Kidney epithelial cell (primary cell): Measurements from ENCODE around the gene UTS2B. TPM values are rescaled to one million over a fixed set of nuclear protein-coding genes. Genes with fewer than 3 reads are reported as not detected.
A peak's percentile ranks its signal among the peaks of the same experiment; 100 is the strongest.

ENCODE experiments used
- DNase-seq: peaks from one replicate; pipeline ENCODE4 v3.0.0-alpha.2; 2010; ENCODE audit warnings: low read depth
- H3K27me3 ChIP-seq: 2 replicates; pipeline ENCODE4 v1.6.0; 2011; ENCODE audit warnings: low read length; ENCODE audit not compliant: control insufficient read depth, insufficient read depth
- H3K36me3 ChIP-seq: 2 replicates; pipeline ENCODE4 v1.5.1; 2011; ENCODE audit warnings: low read length; ENCODE audit not compliant: control insufficient read depth, insufficient read depth
- H3K4me3 ChIP-seq: 2 replicates; pipeline ENCODE4 v1.5.1; 2011; ENCODE audit warnings: low read depth, mild to moderate bottlenecking, control low read depth, low read length
- total RNA-seq: library from RNA; depleted of rRNA; stranded (reverse); fragments of >200 nt; gene quantifications from 2 replicates; pipeline ENCODE4 v1.2.3, GENCODE V29; 2015
- TF ChIP-seq, protein P1 (sequence below): IDR thresholded peaks from 2 replicates; pipeline ENCODE4 v1.5.1; 2011; ENCODE audit warnings: mild to moderate bottlenecking, moderate library complexity, low read length, control low read depth, inconsistent platforms; ENCODE audit not compliant: insufficient read depth, poor library complexity, severe bottlenecking

UTS2B gene
- total RNA-seq = 0.46 and 2.5 TPM in 2 replicates

GRCh38 chr3:191329654-191330529 is at the start of gene UTS2B:
Gene UTS2B, minus strand, starts transcription at chr3:191330526. Its CDS starts 48,337 bp downstream, at chr3:191282189.
- H3K36me3 ChIP-seq = no peaks in the 10 kb centered on the region
- no peaks in the 10 kb centered on the region for H3K27me3 ChIP-seq
- DNase-seq = no peak
- H3K4me3 ChIP-seq = peak within 1 kb of the TSS; percentile 74
- TF ChIP-seq, protein P1, sequence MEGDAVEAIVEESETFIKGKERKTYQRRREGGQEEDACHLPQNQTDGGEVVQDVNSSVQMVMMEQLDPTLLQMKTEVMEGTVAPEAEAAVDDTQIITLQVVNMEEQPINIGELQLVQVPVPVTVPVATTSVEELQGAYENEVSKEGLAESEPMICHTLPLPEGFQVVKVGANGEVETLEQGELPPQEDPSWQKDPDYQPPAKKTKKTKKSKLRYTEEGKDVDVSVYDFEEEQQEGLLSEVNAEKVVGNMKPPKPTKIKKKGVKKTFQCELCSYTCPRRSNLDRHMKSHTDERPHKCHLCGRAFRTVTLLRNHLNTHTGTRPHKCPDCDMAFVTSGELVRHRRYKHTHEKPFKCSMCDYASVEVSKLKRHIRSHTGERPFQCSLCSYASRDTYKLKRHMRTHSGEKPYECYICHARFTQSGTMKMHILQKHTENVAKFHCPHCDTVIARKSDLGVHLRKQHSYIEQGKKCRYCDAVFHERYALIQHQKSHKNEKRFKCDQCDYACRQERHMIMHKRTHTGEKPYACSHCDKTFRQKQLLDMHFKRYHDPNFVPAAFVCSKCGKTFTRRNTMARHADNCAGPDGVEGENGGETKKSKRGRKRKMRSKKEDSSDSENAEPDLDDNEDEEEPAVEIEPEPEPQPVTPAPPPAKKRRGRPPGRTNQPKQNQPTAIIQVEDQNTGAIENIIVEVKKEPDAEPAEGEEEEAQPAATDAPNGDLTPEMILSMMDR = no peak

DNA sequence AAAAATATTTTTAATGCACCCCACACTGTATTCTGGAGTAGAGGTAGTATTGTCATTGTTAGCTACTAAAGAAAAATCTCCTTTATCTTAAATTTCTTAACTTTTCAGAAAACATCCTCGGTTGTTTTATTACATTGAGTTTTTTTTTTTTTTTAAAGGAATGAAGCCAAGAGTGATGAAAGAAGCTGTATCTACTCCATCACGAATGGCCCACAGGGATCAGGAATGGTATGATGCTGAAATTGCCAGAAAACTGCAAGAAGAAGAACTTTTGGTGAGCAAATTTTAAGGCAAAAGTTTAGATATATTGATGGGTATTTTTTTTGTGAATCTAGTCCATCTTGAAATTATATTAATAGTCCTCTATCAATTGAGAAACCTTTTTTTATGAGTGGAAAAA is 49.7 kb upstream of the UTS2B start:
- TF ChIP-seq, protein P1 = no peak
- H3K4me3 ChIP-seq = no peak overlapping the region
- peaks cover 3% of the 10 kb centered on the region for H3K36me3 ChIP-seq
- DNase-seq = no peak
- H3K27me3 ChIP-seq = no peaks in the 10 kb centered on the region

DNA sequence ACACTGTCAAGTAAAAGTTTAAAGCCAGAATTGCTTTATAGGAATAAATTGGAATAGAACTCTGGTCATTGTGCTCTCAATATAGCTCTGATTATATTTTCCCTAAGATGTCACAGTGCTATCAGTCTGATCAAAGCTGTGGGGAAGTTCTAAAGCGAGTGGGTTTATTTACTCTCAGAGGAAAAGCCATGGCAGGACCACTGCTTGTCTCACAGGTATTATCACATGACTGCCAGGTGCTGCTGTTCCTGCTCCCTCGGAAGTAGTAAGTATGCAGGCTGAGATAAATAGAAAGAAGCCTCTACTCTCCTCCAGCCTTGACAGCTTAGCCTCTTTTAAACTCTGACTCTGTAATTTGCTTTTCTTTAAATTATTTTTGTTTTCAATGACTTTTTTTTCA is 49.1 kb upstream of the UTS2B start:
- Histone ChIP-seq H3K27me3 (no peaks in the 10 kb centered on the region), H3K4me3 (no peak overlapping the region), H3K36me3 (peaks cover 3% of the 10 kb centered on the region)
- TF ChIP-seq, protein P1 = no peak
- no peak for DNase-seq

DNA sequence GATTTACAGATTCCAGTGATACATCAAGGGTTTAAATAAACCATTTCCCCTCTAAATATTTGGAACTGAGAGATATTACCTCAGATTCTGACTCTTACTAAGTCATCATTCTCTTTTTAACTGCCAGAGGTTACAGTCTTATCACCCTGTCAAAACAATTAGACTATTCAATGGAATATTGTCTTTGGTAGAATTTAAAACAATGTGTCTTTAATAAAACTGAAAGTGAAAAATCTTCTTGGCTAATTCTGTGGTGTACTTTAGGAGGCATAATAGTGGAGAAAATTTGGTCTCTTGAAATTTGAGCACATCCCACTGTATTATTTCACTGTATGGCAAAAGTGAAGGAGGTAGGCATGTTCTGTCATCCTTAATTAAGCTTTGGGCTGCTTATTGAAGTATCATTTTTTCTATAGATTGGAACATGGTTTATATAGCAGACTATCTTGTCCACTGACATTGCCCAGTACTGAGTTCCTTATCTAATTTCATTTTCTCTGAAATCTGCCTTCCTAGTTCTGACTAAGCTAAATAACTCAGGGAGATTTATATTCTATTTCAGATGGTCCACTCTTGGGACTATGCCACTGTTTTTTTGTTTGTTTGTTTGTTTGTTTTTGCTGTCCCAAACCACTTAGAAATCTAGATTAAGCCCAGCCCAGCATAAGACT is 48.0 kb upstream of the UTS2B start:
- Histone ChIP-seq H3K27me3 (no peaks in the 10 kb centered on the region), H3K4me3 (no peak overlapping the region), H3K36me3 (peaks cover 3% of the 10 kb centered on the region)
- DNase-seq = no peak
- TF ChIP-seq, protein P1 = no peak

GRCh38 chr3:191376516-191377141 is 46.3 kb upstream of the UTS2B start:
- peak; percentile 52 for DNase-seq
- H3K36me3 ChIP-seq = peaks cover 3% of the 10 kb centered on the region
- no peaks in the 10 kb centered on the region for H3K27me3 ChIP-seq
- TF ChIP-seq, protein P1 = no peak
- H3K4me3 ChIP-seq = no peak overlapping the region
